Activated CD8-positive, alpha-beta memory T cell treated with anti-CD3 and anti-CD28 coated beads for 36 hours (primary cell): ENCODE results near the gene CDC42EP4. TPM values are rescaled to one million over a fixed set of nuclear protein-coding genes. Genes with fewer than 3 reads are reported as not detected.
"Not testable (repeated sequence)": the region's sequence is repeated elsewhere in the genome, so short reads cannot be mapped to it uniquely, and the experiment has no call there.

Experiments used
- CTCF ChIA-PET: fragments of 350-600 bp; sonication (Branson Sonifier 250); formaldehyde crosslinking; loops from one replicate; lab custom pipeline; 2021; ENCODE audit warnings: antibody characterized with exemption; lab: Charles Lee
- POLR2A ChIA-PET: fragments of 350-600 bp; sonication (Branson Sonifier 250); formaldehyde crosslinking; loops from one replicate; lab custom pipeline; 2021; ENCODE audit warnings: antibody characterized with exemption; lab: Charles Lee
- total RNA-seq, 2 experiments: library from RNA; stranded (reverse); gene quantifications; one replicate each; pipeline ENCODE4 v1.2.3, GENCODE V29; 2021

Gene CDC42EP4
- total RNA-seq, 2 experiments from 2014 or later, result 0.34 to 0.53 TPM

- POLR2A ChIA-PET, result no interaction called here
- CTCF ChIA-PET, result no interaction called here
These were observed 43.0 kb downstream of the CDC42EP4 start for GRCh38 chr17:73268582-73269328.

- POLR2A ChIA-PET, result no interaction called here
- CTCF ChIA-PET, result no interaction called here
These were observed 43.9 kb downstream of the CDC42EP4 start for GRCh38 chr17:73267648-73268537.

GRCh38 chr17:73266796-73267195 lies 45.0 kb downstream of the CDC42EP4 start:
- ChIA-PET CTCF (no interaction called here), POLR2A (no interaction called here)

GRCh38 chr17:73265646-73266640 lies 45.9 kb downstream of the CDC42EP4 start:
- CTCF ChIA-PET, result interaction anchor here (0.7 kb wide), 1 partner anchor 11 kb away, joined by 4 read pairs; no protein-coding TSS in a partner anchor
- POLR2A ChIA-PET, result no interaction called here

- CTCF ChIA-PET, result interaction anchor here (0.7 kb wide), 1 partner anchor 17 kb away, joined by 3 read pairs; no protein-coding TSS in a partner anchor
- POLR2A ChIA-PET, result not testable (repeated sequence)
These were observed 47.4 kb downstream of the CDC42EP4 start for GRCh38 chr17:73264448-73264847.

GRCh38 chr17:73262676-73263642 lies 48.8 kb downstream of the CDC42EP4 start:
- CTCF ChIA-PET, result interaction anchor here (0.8 to 1.9 kb wide), 2 partner anchors 100 to 107 kb away, joined by 3 to 5 read pairs; no protein-coding TSS in a partner anchor
- POLR2A ChIA-PET, result no interaction called here

- ChIA-PET POLR2A (no interaction called here), CTCF (interaction anchor here (1.9 kb wide), 1 partner anchor 108 kb away, joined by 5 read pairs; no protein-coding TSS in a partner anchor)
These were observed 49.7 kb downstream of the CDC42EP4 start for GRCh38 chr17:73261952-73262675.

GRCh38 chr17:73261617-73261951 lies 50.2 kb downstream of the CDC42EP4 start, which contains the start of gene CPSF4L:
Gene CPSF4L (minus strand): TSS chr17:73261880. CDS start chr17:73261818, 62 bp downstream.
- POLR2A ChIA-PET, result no interaction called here
- CTCF ChIA-PET, result no interaction called here

GRCh38 chr17:73257516-73257915 lies 54.3 kb downstream of the CDC42EP4 start:
- ChIA-PET POLR2A (interaction anchor here (0.6 kb wide), 1 partner anchor 35 kb away, joined by 5 read pairs; no protein-coding TSS in a partner anchor), CTCF (interaction anchor here (0.6 kb wide), 1 partner anchor 554 kb away, joined by 3 read pairs; no protein-coding TSS in a partner anchor)

GRCh38 chr17:73256220-73256619 lies 55.6 kb downstream of the CDC42EP4 start:
- ChIA-PET CTCF (interaction anchor here (0.5 to 6.4 kb wide), 5 partner anchors 14 to 528 kb away, joined by 3 to 62 read pairs (median 3); no protein-coding TSS in a partner anchor), POLR2A (no interaction called here)

GRCh38 chr17:73255671-73256181 lies 56.1 kb downstream of the CDC42EP4 start:
- CTCF ChIA-PET, result interaction anchor here (0.5 to 6.4 kb wide), 16 partner anchors 10 to 530 kb away, joined by 3 to 62 read pairs (median 3); no protein-coding TSS in a partner anchor
- POLR2A ChIA-PET, result no interaction called here

GRCh38 chr17:73251871-73252270 lies 59.9 kb downstream of the CDC42EP4 start:
- CTCF ChIA-PET, result interaction anchor here (6.4 kb wide), 1 partner anchor 117 kb away, joined by 62 read pairs; no protein-coding TSS in a partner anchor
- POLR2A ChIA-PET, result no interaction called here

GRCh38 chr17:73250851-73251640 lies 60.8 kb downstream of the CDC42EP4 start:
- ChIA-PET POLR2A (no interaction called here), CTCF (interaction anchor here (6.4 kb wide), 1 partner anchor 117 kb away, joined by 62 read pairs; no protein-coding TSS in a partner anchor)

- ChIA-PET POLR2A (no interaction called here), CTCF (no interaction called here)
These were observed 62.1 kb downstream of the CDC42EP4 start for GRCh38 chr17:73249700-73250099.

- ChIA-PET POLR2A (no interaction called here), CTCF (no interaction called here)
These were observed 63.3 kb downstream of the CDC42EP4 start for GRCh38 chr17:73248532-73248931.

- ChIA-PET CTCF (no interaction called here), POLR2A (no interaction called here)
These were observed 64.1 kb downstream of the CDC42EP4 start for GRCh38 chr17:73247726-73248125.
